GM06990 (cell line): Measurements from ENCODE around the gene RPL21.

Source experiments
- DNase-seq: peaks from one replicate; pipeline ENCODE4 v3.0.0-alpha.2; 2011; ENCODE audit not compliant: insufficient read length; ENCODE audit errors: extremely low read depth
- H3K27me3 ChIP-seq: replicated peaks from 2 replicates; pipeline ENCODE4 v1.6.0; 2011; ENCODE audit warnings: low read length; ENCODE audit not compliant: control insufficient read depth, insufficient read depth
- H3K36me3 ChIP-seq: 2 replicates; pipeline ENCODE4 v1.5.1; 2011; ENCODE audit warnings: low read length; ENCODE audit not compliant: control insufficient read depth, insufficient read depth
- H3K4me3 ChIP-seq: replicated peaks from 2 replicates; pipeline ENCODE4 v1.5.1; 2011; ENCODE audit warnings: low read depth, mild to moderate bottlenecking, control low read depth, low read length
- CTCF ChIP-seq: IDR thresholded peaks from 2 replicates; pipeline ENCODE4 v1.5.1; 2011; ENCODE audit warnings: low read length, control low read depth, mild to moderate bottlenecking, inconsistent platforms; ENCODE audit not compliant: insufficient read depth, poor library complexity, severe bottlenecking

The RPL21 gene

GRCh38 chr13:27276188-27276587 is 24.8 kb downstream of the RPL21 start:
- TF ChIP-seq CTCF = no peak
- no peaks in the 10 kb centered on the region; the same call in 1 of the 2 replicates for H3K27me3 ChIP-seq
- no peak for DNase-seq

DNA sequence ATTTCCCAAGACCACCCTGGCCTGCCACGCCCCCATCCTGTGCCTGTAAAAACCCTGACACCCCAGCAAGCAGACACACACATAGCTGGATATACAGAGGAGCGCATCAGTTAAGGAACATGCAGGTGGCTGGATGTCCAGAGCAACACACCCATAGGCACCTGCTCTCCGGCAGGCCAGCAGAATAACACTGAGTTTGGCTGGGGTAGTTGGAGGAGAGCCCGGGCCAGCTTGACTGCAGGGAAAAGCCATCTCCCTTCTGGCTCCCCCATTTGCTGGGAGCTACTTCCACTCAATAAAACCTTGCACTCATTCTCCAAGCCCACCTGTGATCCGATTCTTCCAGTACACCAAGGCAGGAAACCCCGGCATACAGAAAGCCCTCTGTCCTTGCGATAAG is 28.1 kb downstream of the RPL21 start:
- TF ChIP-seq CTCF = no peak
- no peak overlapping the region for H3K4me3 ChIP-seq
- H3K27me3 ChIP-seq = no peaks in the 10 kb centered on the region; the same call in 1 of the 2 replicates
- no peak for DNase-seq
- no peaks in the 10 kb centered on the region for H3K36me3 ChIP-seq

More at GRCh38 chr13:27276188-27276587, 24.8 kb downstream of the RPL21 start:
- Histone ChIP-seq H3K4me3 (no peak overlapping the region), H3K36me3 (no peaks in the 10 kb centered on the region)

- H3K4me3 ChIP-seq = no peak overlapping the region
- DNase-seq = no peak
- no peaks in the 10 kb centered on the region; the same call in 1 of the 2 replicates for H3K27me3 ChIP-seq
- H3K36me3 ChIP-seq = no peaks in the 10 kb centered on the region
- TF ChIP-seq CTCF = no peak
Measured at GRCh38 chr13:27280009-27280656, 28.8 kb downstream of the RPL21 start.

GRCh38 chr13:27280841-27281240 is 29.5 kb downstream of the RPL21 start:
- DNase-seq = no peak
- Histone ChIP-seq H3K36me3 (no peaks in the 10 kb centered on the region), H3K4me3 (no peak overlapping the region), H3K27me3 (no peaks in the 10 kb centered on the region; the same call in 1 of the 2 replicates)
- TF ChIP-seq CTCF = no peak

DNA sequence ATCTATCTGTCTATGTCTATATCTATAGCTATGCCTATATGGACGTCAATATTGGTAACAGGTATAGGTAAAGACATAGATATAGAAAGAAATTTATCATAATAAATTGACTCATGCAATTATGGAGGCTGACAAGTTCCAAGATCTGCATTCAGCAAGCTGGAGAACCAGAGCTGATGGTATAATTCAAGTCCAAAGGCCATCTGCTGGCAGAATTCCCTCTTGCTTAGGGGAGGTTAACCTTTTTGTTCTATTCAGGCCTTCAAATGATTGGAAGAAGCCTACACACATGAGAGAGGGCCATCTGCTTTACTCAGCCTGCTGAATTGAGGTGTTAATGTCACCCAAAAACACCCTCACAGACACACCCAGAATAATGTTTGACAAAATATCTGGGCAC is 30.1 kb downstream of the RPL21 start:
- H3K4me3 ChIP-seq = no peak overlapping the region
- no peak for TF ChIP-seq CTCF
- DNase-seq = no peak
- no peaks in the 10 kb centered on the region; the same call in 1 of the 2 replicates for H3K27me3 ChIP-seq
- H3K36me3 ChIP-seq = no peaks in the 10 kb centered on the region
